ENCODE data around the gene MYL6B.
A peak's percentile ranks its signal among the peaks of the same experiment; 100 is the strongest.

The MYL6B gene

GRCh38 chr12:56172839-56173238 lies 20.5 kb downstream of the MYL6B start:
- no peak for DNase-seq (ENCODE audit: low read depth)

- no peak for DNase-seq (ENCODE audit: low read depth)
Measured at GRCh38 chr12:56178347-56178746, 26.0 kb downstream of the MYL6B start.

DNA sequence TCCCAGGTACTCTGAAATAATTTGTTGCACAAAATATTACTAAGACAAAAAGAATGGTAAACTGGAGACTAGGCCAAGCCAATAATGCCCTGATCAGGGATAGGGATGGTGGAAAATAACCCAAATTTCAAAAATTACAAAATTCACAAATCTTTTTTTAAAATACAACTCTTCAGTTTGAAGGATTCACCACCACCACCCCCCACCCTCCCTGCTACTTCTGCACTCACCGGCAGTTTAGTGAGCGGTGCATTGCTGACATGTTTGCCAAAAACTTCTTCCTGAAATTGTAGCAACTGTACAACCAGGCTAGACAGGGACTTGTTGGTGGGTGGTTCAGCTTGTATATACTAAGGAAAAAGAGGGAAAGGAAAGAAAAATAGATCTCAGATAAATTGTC lies 34.6 kb downstream of the MYL6B start:
- DNase-seq (ENCODE audit: low read depth): no peak

- DNase-seq (ENCODE audit: low read depth): no peak
Measured at GRCh38 chr12:56188131-56188777, 35.9 kb downstream of the MYL6B start.

GRCh38 chr12:56188778-56189098 lies 36.4 kb downstream of the MYL6B start:
- DNase-seq (ENCODE audit: low read depth): no peak

- DNase-seq (ENCODE audit: low read depth): peak; percentile 78
Measured at GRCh38 chr12:56189099-56189917, 36.9 kb downstream of the MYL6B start, which contains the start of gene SMARCC2. SMARCC2 (minus strand) TSS chr12:56189483; CDS start chr12:56189461, 22 bp downstream.

- peak; percentile 56 for DNase-seq (ENCODE audit: low read depth)
Measured at GRCh38 chr12:56189918-56190694, 37.7 kb downstream of the MYL6B start.

- no peak for DNase-seq (ENCODE audit: low read depth)
Measured at GRCh38 chr12:56190695-56191155, 38.3 kb downstream of the MYL6B start.

DNA sequence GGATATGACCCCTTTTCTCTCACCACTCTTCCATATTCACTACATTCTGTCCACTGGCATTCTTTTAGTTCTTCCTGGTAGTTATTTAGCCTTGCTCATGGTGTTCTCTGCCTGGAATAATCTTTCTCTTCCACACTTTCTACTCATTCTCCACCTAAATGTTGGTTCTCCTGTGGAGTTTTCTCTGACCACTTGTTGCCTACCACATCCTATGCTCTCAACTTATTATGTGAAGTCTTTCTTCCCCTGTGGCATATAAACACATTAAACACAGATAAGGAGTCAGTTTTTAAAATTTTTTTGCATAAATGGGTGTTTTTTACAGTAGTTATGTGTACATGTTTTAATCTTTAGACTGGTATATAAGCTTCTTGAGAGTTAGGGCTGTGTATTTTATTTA lies 40.2 kb downstream of the MYL6B start:
- no peak for DNase-seq (ENCODE audit: low read depth)

DNA sequence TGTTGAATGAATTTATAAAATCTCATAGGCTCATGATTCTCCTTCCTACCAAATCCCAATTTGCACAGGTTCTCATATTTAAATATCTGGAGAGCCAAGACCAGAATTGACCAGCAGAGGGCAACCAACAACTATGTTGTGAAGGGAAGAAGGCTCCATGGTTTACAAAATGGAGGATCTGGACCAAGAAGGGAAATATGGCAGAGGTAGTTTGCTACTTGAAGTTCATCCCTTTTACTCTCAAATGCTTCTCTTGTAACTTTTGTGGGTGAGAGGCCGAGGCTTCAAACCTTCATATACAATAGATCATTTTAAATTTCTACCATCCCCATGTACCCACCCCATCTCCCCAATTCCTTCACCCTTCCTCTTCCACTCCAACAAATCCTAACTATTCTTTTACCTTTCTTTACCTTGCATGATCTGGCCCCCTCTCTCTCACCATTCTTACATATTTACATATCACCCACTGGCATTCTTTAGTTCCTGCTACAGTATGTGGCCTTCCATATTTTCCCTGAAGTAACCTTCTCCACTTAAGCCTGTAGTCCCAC lies 40.7 kb downstream of the MYL6B start:
- DNase-seq (ENCODE audit: low read depth): peak; percentile 75

- DNase-seq (ENCODE audit: low read depth): peak; percentile 73
Measured at GRCh38 chr12:56196818-56197550, 44.6 kb downstream of the MYL6B start.

DNA sequence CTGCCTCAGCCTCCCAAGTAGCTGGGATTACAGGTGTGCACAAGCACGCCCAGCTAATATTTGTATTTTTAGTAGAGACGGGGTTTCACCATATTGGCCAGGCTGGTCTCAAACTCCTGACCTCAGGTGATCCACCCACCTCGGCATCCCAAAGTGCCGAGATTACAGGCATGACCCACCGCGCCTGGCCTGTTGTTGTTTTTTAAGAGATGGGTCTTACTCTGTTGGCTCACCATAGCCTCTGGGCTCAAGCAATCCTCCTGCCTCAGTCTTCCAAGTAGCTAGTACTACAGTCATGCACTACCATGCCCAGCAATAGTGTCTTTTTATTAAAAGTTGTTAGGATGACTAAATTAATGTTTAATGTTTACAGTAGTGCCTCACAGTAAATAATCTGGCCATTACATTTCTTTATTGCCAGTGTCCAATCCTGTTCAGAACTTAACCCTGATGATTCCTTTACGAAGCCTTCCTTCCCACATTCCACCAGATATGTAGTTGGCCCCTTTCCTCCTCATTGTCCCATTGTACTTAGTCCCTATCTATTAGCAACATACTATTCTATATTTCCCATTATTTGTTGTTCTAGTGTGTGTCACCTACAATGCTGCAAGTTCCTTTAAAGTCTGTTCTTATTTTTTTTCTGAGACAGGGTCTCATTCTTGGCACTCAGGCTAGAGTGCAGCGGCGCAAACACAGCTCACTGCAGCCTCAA lies 45.7 kb downstream of the MYL6B start:
- no peak for DNase-seq (ENCODE audit: low read depth)

- DNase-seq (ENCODE audit: low read depth): no peak
Measured at GRCh38 chr12:56198836-56199235, 46.4 kb downstream of the MYL6B start.

DNA sequence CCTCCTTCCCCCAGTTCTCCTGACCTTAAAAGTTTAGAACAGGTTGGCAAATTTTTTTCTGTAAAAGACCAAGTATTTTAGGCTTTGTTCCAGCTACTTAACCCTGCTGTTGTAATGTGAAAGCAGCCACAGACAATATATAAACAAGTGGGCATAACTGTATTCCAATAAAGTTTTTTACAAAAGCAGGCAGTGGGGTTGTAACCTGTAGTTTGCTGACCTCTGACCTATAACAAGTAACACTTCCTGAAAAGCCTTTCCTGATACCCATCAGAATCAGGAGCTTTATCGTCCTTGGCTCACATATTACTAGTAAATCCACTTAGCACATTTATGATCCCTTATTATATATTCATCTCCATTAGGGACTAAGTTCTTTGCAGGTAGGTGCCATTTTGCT lies 50.0 kb downstream of the MYL6B start:
- no peak for DNase-seq (ENCODE audit: low read depth)

DNA sequence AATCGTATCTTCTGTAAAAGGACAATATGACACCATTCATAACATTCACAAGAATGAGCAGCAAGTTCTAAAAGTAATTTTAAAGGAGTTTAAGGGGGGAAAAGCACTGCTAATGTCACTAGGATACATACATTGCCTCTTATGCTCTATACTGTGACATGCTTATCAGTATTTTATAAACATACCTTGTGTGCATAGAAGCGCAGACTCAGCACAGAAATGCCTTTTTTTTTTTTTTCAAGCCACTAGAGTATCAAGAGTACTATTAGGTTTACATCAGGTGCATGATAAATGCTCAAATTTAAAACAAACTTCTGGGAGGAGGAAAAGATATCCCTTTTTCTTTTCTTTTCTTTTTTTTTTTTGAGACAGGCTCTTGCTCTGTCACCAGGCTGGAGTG lies 50.5 kb downstream of the MYL6B start:
- no peak for DNase-seq (ENCODE audit: low read depth)

- DNase-seq (ENCODE audit: low read depth): no peak
Measured at GRCh38 chr12:56204275-56204674, 51.9 kb downstream of the MYL6B start.

GRCh38 chr12:56205445-56205844 lies 53.1 kb downstream of the MYL6B start:
- no peak for DNase-seq (ENCODE audit: low read depth)

- DNase-seq (ENCODE audit: low read depth): no peak
Measured at GRCh38 chr12:56206452-56207166, 54.2 kb downstream of the MYL6B start.

Measured in stromal cell of bone marrow (primary cell).